SK-N-SH treated with all-trans-retinoic acid at 6 μM for 48 hours (cell line): ENCODE measurements around the gene MARK1.

Source experiments
- ATAC-seq: fragments of 200-7000 bp; cut with Tn5 transposase; 3 replicates; pipeline ENCODE4 v1.9.1; 2020; ENCODE audit warnings: mild to moderate bottlenecking, moderate library complexity
- ARNTL ChIP-seq: fragments of 450-650 bp; formaldehyde crosslinking; IDR thresholded peaks from 2 replicates; pipeline ENCODE4 v1.5.0; 2020; ENCODE audit warnings: low read depth, mild to moderate bottlenecking, moderate library complexity, borderline replicate concordance
- BACH2 ChIP-seq: fragments of 250-450 bp; sonication (Bioruptor Pico); IDR thresholded peaks from 2 replicates; pipeline ENCODE4 v1.9.0; 2021; ENCODE audit warnings: mild to moderate bottlenecking, borderline replicate concordance
- CSDC2 ChIP-seq: fragments of 250-450 bp; sonication (Bioruptor Pico); IDR thresholded peaks from 2 replicates; pipeline ENCODE4 v1.5.0; 2020; ENCODE audit warnings: mild to moderate bottlenecking, moderate library complexity
- ESRRG ChIP-seq: fragments of 250-450 bp; sonication (Bioruptor Pico); IDR thresholded peaks from 2 replicates; pipeline ENCODE4 v1.6.1; 2021; ENCODE audit warnings: mild to moderate bottlenecking
- GLIS3 ChIP-seq: fragments of 250-450 bp; sonication (Bioruptor Pico); IDR thresholded peaks from 2 replicates; pipeline ENCODE4 v1.5.0; 2020; ENCODE audit warnings: mild to moderate bottlenecking, moderate library complexity
- ISL1 ChIP-seq: fragments of 250-450 bp; sonication (Bioruptor Pico); IDR thresholded peaks from 2 replicates; pipeline ENCODE4 v2.1.2; 2022; ENCODE audit warnings: mild to moderate bottlenecking, moderate library complexity
- OSR1 ChIP-seq: fragments of 250-450 bp; sonication (Bioruptor Pico); IDR thresholded peaks from 2 replicates; pipeline ENCODE4 v1.8.0; 2022; ENCODE audit warnings: moderate library complexity, mild to moderate bottlenecking, inconsistent platforms
- PPARA ChIP-seq: fragments of 250-450 bp; sonication (Bioruptor Pico); IDR thresholded peaks from 2 replicates; pipeline ENCODE4 v1.5.0; 2020; ENCODE audit warnings: mild to moderate bottlenecking, borderline replicate concordance
- RARB ChIP-seq: fragments of 250-450 bp; sonication (Bioruptor Pico); IDR thresholded peaks from 2 replicates; pipeline ENCODE4 v1.8.0; 2021; ENCODE audit warnings: mild to moderate bottlenecking, moderate library complexity
- SNAI2 ChIP-seq: fragments of 250-450 bp; sonication (Bioruptor Pico); IDR thresholded peaks from 2 replicates; pipeline ENCODE4 v1.5.0; 2020; ENCODE audit warnings: mild to moderate bottlenecking, moderate library complexity
- TCF4 ChIP-seq: fragments of 250-450 bp; sonication (Bioruptor Pico); IDR thresholded peaks from 2 replicates; pipeline ENCODE4 v1.8.0; 2021; ENCODE audit warnings: mild to moderate bottlenecking, moderate library complexity, borderline replicate concordance
- TOX ChIP-seq: fragments of 250-450 bp; sonication (Bioruptor Pico); IDR thresholded peaks from 2 replicates; pipeline ENCODE4 v1.8.0; 2021; ENCODE audit warnings: mild to moderate bottlenecking, moderate library complexity, borderline replicate concordance
- ZC3H10 ChIP-seq: fragments of 250-450 bp; sonication (Bioruptor Pico); IDR thresholded peaks from 2 replicates; pipeline ENCODE4 v1.5.1; 2021; ENCODE audit warnings: mild to moderate bottlenecking, moderate library complexity
- ZFP3 ChIP-seq: fragments of 250-450 bp; sonication (Bioruptor Pico); IDR thresholded peaks from 2 replicates; pipeline ENCODE4 v1.5.0; 2020; ENCODE audit warnings: mild to moderate bottlenecking, moderate library complexity
- ZFP30 ChIP-seq: fragments of 450-650 bp; formaldehyde crosslinking; IDR thresholded peaks from 2 replicates; pipeline ENCODE4 v1.5.0; 2022; ENCODE audit warnings: mild to moderate bottlenecking, moderate library complexity
- ZNF565 ChIP-seq: fragments of 450-650 bp; formaldehyde crosslinking; conservative IDR thresholded peaks from 2 replicates; pipeline ENCODE4 v1.5.0; 2020; ENCODE audit warnings: low read depth, mild to moderate bottlenecking, moderate library complexity
- ZNF70 ChIP-seq: fragments of 450-650 bp; formaldehyde crosslinking; IDR thresholded peaks from 2 replicates; pipeline ENCODE4 v1.5.0; 2020; ENCODE audit warnings: mild to moderate bottlenecking, moderate library complexity
- ZNF8 ChIP-seq: fragments of 450-650 bp; formaldehyde crosslinking; IDR thresholded peaks from 2 replicates; pipeline ENCODE4 v1.5.0; 2020; ENCODE audit warnings: mild to moderate bottlenecking, moderate library complexity
- TF ChIP-seq, protein P1 (sequence below): fragments of 250-450 bp; sonication (Bioruptor Pico); IDR thresholded peaks from 2 replicates; pipeline ENCODE4 v1.8.0; 2020; ENCODE audit warnings: mild to moderate bottlenecking, moderate library complexity, borderline replicate concordance
- TF ChIP-seq, protein P2 (sequence below): fragments of 250-450 bp; sonication (Bioruptor Pico); IDR thresholded peaks from 2 replicates; pipeline ENCODE4 v1.5.1; 2021; ENCODE audit warnings: mild to moderate bottlenecking, moderate library complexity
- TF ChIP-seq, protein P3 (sequence below): fragments of 250-450 bp; sonication (Bioruptor Pico); IDR thresholded peaks from 2 replicates; pipeline ENCODE4 v1.8.0; 2021; ENCODE audit warnings: low read depth, mild to moderate bottlenecking, moderate library complexity, borderline replicate concordance
- TF ChIP-seq, protein P4 (sequence below): fragments of 250-450 bp; sonication (Bioruptor Pico); IDR thresholded peaks from 2 replicates; pipeline ENCODE4 v1.5.1; 2020; ENCODE audit warnings: low read depth, mild to moderate bottlenecking, moderate library complexity
- TF ChIP-seq, protein P5 (sequence below): fragments of 250-450 bp; sonication (Bioruptor Pico); IDR thresholded peaks from 2 replicates; pipeline ENCODE4 v1.5.0; 2020; ENCODE audit warnings: mild to moderate bottlenecking, moderate library complexity

Gene MARK1

DNA sequence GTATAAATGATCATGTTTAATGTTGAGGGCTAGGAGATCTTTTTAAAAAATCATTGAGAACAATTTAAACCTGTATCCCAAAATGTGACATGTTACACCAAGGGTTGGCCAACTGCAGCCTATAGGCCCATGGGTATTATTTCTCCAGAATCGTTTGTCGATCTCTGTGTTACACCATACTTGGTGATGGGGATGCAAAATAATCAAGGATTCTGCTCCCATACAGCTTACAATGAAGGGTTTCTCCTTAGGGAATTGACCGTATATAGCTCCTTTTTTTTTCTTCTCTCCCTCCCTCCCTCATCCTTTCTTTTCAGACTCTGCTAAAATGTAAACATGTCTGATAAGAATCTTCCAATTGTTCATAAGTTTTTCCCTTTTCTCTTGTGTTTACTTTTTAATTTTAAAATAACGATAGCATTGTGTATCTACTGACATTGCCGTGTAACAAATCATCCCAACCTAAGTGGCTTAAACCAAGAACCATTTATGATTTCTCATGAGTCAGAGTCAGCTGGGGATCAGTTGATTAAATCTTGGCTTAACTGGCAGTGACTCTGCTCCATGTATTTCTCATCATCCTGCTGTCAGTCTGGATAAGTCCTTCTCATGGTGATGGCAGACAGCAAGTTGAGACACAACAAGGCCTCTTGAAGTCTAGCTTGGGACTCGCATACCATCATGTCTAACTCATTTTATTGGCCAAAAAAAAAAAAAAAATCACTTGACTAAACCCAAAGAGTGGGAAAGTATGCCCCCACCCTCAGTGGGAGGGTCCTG, 48.0 kb downstream of the MARK1 start:
- no peak for ATAC-seq
- TF ChIP-seq ZNF8 (CRISPR knock-in tag), result no peak
- no peak for TF ChIP-seq OSR1 (CRISPR knock-in tag)
- no peak for TF ChIP-seq PPARA (CRISPR knock-in tag)
- TF ChIP-seq, protein P1, sequence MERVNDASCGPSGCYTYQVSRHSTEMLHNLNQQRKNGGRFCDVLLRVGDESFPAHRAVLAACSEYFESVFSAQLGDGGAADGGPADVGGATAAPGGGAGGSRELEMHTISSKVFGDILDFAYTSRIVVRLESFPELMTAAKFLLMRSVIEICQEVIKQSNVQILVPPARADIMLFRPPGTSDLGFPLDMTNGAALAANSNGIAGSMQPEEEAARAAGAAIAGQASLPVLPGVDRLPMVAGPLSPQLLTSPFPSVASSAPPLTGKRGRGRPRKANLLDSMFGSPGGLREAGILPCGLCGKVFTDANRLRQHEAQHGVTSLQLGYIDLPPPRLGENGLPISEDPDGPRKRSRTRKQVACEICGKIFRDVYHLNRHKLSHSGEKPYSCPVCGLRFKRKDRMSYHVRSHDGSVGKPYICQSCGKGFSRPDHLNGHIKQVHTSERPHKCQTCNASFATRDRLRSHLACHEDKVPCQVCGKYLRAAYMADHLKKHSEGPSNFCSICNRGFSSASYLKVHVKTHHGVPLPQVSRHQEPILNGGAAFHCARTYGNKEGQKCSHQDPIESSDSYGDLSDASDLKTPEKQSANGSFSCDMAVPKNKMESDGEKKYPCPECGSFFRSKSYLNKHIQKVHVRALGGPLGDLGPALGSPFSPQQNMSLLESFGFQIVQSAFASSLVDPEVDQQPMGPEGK (CRISPR knock-in tag), result no peak
- no peak for TF ChIP-seq ZNF565 (CRISPR knock-in tag)
- no peak for TF ChIP-seq ISL1
- TF ChIP-seq ZNF70, result no peak
- no peak for TF ChIP-seq RARB (CRISPR knock-in tag)
- TF ChIP-seq GLIS3 (CRISPR knock-in tag), result no peak
- TF ChIP-seq ARNTL (CRISPR knock-in tag), result no peak
- TF ChIP-seq, protein P2, sequence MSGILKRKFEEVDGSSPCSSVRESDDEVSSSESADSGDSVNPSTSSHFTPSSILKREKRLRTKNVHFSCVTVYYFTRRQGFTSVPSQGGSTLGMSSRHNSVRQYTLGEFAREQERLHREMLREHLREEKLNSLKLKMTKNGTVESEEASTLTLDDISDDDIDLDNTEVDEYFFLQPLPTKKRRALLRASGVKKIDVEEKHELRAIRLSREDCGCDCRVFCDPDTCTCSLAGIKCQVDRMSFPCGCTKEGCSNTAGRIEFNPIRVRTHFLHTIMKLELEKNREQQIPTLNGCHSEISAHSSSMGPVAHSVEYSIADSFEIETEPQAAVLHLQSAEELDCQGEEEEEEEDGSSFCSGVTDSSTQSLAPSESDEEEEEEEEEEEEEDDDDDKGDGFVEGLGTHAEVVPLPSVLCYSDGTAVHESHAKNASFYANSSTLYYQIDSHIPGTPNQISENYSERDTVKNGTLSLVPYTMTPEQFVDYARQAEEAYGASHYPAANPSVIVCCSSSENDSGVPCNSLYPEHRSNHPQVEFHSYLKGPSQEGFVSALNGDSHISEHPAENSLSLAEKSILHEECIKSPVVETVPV (CRISPR knock-in tag), result no peak
- no peak for TF ChIP-seq ZFP30 (CRISPR knock-in tag)
- no peak for TF ChIP-seq ZFP3
- TF ChIP-seq BACH2 (CRISPR knock-in tag), result no peak
- no peak for TF ChIP-seq CSDC2 (CRISPR knock-in tag)
- TF ChIP-seq ESRRG (CRISPR knock-in tag), result no peak
- TF ChIP-seq TCF4 (CRISPR knock-in tag), result no peak
- no peak for TF ChIP-seq TOX (CRISPR knock-in tag)

DNA sequence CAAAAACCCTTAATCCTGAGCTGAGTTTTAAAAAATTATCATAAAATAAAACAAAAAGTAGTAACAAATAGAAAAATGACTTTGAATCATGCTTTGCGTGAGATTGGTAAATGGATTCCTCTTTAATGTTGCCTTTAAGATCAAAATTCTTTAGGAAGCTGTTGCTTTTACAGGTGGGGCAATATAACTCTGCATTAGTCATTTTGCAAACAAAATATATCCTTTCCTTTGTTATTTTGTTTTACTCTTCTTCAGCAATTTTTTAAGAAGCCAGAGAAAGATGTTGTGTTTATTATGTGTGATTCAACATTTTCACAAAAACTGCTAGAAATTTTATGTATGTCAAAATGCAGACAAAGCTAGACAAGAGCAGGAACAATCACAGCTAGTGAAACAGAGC, 50.0 kb downstream of the MARK1 start:
- no peak for ATAC-seq
- TF ChIP-seq ARNTL (CRISPR knock-in tag), result no peak
- TF ChIP-seq, protein P1 (CRISPR knock-in tag), result no peak
- TF ChIP-seq ZNF8 (CRISPR knock-in tag), result no peak
- no peak for TF ChIP-seq BACH2 (CRISPR knock-in tag)
- TF ChIP-seq GLIS3 (CRISPR knock-in tag), result no peak
- no peak for TF ChIP-seq ZNF565 (CRISPR knock-in tag)
- no peak for TF ChIP-seq SNAI2
- no peak for TF ChIP-seq PPARA (CRISPR knock-in tag)
- TF ChIP-seq, protein P3, sequence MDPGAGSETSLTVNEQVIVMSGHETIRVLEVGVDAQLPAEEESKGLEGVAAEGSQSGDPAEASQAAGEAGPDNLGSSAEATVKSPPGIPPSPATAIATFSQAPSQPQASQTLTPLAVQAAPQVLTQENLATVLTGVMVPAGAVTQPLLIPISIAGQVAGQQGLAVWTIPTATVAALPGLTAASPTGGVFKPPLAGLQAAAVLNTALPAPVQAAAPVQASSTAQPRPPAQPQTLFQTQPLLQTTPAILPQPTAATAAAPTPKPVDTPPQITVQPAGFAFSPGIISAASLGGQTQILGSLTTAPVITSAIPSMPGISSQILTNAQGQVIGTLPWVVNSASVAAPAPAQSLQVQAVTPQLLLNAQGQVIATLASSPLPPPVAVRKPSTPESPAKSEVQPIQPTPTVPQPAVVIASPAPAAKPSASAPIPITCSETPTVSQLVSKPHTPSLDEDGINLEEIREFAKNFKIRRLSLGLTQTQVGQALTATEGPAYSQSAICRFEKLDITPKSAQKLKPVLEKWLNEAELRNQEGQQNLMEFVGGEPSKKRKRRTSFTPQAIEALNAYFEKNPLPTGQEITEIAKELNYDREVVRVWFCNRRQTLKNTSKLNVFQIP (CRISPR knock-in tag), result no peak
- no peak for TF ChIP-seq ZC3H10 (CRISPR knock-in tag)
- no peak for TF ChIP-seq CSDC2 (CRISPR knock-in tag)
- TF ChIP-seq, protein P4, sequence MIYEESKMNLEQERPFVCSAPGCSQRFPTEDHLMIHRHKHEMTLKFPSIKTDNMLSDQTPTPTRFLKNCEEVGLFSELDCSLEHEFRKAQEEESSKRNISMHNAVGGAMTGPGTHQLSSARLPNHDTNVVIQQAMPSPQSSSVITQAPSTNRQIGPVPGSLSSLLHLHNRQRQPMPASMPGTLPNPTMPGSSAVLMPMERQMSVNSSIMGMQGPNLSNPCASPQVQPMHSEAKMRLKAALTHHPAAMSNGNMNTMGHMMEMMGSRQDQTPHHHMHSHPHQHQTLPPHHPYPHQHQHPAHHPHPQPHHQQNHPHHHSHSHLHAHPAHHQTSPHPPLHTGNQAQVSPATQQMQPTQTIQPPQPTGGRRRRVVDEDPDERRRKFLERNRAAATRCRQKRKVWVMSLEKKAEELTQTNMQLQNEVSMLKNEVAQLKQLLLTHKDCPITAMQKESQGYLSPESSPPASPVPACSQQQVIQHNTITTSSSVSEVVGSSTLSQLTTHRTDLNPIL, result no peak
- TF ChIP-seq ESRRG (CRISPR knock-in tag), result no peak
- no peak for TF ChIP-seq ZFP30 (CRISPR knock-in tag)
- TF ChIP-seq, protein P5, sequence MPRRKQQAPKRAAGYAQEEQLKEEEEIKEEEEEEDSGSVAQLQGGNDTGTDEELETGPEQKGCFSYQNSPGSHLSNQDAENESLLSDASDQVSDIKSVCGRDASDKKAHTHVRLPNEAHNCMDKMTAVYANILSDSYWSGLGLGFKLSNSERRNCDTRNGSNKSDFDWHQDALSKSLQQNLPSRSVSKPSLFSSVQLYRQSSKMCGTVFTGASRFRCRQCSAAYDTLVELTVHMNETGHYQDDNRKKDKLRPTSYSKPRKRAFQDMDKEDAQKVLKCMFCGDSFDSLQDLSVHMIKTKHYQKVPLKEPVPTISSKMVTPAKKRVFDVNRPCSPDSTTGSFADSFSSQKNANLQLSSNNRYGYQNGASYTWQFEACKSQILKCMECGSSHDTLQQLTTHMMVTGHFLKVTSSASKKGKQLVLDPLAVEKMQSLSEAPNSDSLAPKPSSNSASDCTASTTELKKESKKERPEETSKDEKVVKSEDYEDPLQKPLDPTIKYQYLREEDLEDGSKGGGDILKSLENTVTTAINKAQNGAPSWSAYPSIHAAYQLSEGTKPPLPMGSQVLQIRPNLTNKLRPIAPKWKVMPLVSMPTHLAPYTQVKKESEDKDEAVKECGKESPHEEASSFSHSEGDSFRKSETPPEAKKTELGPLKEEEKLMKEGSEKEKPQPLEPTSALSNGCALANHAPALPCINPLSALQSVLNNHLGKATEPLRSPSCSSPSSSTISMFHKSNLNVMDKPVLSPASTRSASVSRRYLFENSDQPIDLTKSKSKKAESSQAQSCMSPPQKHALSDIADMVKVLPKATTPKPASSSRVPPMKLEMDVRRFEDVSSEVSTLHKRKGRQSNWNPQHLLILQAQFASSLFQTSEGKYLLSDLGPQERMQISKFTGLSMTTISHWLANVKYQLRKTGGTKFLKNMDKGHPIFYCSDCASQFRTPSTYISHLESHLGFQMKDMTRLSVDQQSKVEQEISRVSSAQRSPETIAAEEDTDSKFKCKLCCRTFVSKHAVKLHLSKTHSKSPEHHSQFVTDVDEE, result no peak
- TF ChIP-seq OSR1 (CRISPR knock-in tag), result no peak
- no peak for TF ChIP-seq ZNF70
- no peak for TF ChIP-seq RARB (CRISPR knock-in tag)
- TF ChIP-seq TCF4 (CRISPR knock-in tag), result no peak
